Measurements from ENCODE around the gene DUSP3.

DUSP3 gene

DNA sequence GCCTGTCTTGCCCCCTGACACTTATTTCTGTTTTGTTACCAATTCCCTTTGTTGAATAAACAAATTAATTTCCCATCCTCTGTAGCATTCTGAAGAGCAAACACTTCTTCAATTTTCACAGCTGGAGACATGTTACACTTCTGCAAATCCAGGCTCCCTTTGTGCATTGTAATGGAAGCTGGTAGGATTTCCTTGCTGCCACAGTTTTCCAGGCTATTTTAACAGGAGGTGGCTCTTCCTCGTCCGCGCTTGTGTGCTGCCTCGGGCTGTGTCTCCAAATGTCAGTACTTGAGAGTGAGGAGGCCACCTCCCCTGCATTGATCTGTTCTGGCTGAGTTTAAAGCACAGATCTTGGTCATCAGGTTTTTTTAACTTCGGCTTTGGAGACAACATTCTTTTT is 60.2 kb downstream of the DUSP3 start:
- no peak overlapping the region for H3K27ac ChIP-seq (replicated peaks)
- no peak overlapping the region for H3K4me3 ChIP-seq (replicated peaks; ENCODE audit: insufficient read depth, low read length)
- TF ChIP-seq SPI1 (IDR thresholded peaks at IDR 0.05; ENCODE audit: borderline replicate concordance, low read depth) (no peak), POLR2AphosphoS5 (IDR thresholded peaks at IDR 0.05; ENCODE audit: low read depth) (no peak)
- no peak for DNase-seq (ENCODE audit: low read depth in 1 of 2, low spot score in 1 of 2)
- H3K27me3 ChIP-seq (ENCODE audit: insufficient read depth, poor library complexity, severe bottlenecking) = peaks cover 6% of the 10 kb centered on the region

DNA sequence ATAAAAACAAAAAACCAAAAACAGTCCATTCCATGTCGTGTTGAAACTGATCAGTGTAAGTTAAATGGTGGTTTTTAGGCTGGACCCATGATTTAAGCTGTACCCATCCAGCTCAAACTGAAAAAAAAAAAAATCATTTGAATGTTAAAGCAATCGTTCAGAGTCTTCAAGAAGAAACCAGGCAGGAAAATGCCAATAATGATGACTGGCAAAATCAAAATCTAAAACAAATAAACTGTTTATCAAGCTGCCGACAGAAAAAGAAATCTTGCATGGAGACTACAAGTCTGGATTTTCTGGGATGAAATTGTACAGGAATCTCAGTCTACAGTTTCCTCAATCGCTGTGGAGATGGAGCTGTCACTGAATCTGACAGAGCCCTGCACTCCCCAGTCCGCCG is 60.9 kb downstream of the DUSP3 start:
- no peak overlapping the region for H3K27ac ChIP-seq (replicated peaks)
- H3K4me3 ChIP-seq (replicated peaks; ENCODE audit: insufficient read depth, low read length) = no peak overlapping the region
- no peak for DNase-seq (ENCODE audit: low read depth in 1 of 2, low spot score in 1 of 2)
- TF ChIP-seq GABPA (IDR thresholded peaks at IDR 0.05; ENCODE audit: low read depth) (no peak), POLR2AphosphoS5 (IDR thresholded peaks at IDR 0.05; ENCODE audit: low read depth) (no peak), SPI1 (IDR thresholded peaks at IDR 0.05; ENCODE audit: borderline replicate concordance, low read depth) (no peak)
- TF ChIP-seq, protein P1, sequence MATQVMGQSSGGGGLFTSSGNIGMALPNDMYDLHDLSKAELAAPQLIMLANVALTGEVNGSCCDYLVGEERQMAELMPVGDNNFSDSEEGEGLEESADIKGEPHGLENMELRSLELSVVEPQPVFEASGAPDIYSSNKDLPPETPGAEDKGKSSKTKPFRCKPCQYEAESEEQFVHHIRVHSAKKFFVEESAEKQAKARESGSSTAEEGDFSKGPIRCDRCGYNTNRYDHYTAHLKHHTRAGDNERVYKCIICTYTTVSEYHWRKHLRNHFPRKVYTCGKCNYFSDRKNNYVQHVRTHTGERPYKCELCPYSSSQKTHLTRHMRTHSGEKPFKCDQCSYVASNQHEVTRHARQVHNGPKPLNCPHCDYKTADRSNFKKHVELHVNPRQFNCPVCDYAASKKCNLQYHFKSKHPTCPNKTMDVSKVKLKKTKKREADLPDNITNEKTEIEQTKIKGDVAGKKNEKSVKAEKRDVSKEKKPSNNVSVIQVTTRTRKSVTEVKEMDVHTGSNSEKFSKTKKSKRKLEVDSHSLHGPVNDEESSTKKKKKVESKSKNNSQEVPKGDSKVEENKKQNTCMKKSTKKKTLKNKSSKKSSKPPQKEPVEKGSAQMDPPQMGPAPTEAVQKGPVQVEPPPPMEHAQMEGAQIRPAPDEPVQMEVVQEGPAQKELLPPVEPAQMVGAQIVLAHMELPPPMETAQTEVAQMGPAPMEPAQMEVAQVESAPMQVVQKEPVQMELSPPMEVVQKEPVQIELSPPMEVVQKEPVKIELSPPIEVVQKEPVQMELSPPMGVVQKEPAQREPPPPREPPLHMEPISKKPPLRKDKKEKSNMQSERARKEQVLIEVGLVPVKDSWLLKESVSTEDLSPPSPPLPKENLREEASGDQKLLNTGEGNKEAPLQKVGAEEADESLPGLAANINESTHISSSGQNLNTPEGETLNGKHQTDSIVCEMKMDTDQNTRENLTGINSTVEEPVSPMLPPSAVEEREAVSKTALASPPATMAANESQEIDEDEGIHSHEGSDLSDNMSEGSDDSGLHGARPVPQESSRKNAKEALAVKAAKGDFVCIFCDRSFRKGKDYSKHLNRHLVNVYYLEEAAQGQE (IDR thresholded peaks at IDR 0.05; ENCODE audit: insufficient replicate concordance, low read depth) = no peak
- TF ChIP-seq, protein P2, sequence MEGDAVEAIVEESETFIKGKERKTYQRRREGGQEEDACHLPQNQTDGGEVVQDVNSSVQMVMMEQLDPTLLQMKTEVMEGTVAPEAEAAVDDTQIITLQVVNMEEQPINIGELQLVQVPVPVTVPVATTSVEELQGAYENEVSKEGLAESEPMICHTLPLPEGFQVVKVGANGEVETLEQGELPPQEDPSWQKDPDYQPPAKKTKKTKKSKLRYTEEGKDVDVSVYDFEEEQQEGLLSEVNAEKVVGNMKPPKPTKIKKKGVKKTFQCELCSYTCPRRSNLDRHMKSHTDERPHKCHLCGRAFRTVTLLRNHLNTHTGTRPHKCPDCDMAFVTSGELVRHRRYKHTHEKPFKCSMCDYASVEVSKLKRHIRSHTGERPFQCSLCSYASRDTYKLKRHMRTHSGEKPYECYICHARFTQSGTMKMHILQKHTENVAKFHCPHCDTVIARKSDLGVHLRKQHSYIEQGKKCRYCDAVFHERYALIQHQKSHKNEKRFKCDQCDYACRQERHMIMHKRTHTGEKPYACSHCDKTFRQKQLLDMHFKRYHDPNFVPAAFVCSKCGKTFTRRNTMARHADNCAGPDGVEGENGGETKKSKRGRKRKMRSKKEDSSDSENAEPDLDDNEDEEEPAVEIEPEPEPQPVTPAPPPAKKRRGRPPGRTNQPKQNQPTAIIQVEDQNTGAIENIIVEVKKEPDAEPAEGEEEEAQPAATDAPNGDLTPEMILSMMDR (IDR thresholded peaks at IDR 0.05; ENCODE audit: insufficient read depth, low read length) = no peak
- peaks cover 11% of the 10 kb centered on the region for H3K27me3 ChIP-seq (ENCODE audit: insufficient read depth, poor library complexity, severe bottlenecking)

Data from HL-60 (cell line).